Activated gamma-delta T cell treated with Interleukin-2 at 50 U/mL for 16 hours (primary cell): ENCODE measurements around the gene KRT36.

Experiments
- DNase-seq: peaks from one replicate; pipeline ENCODE4 v3.0.0-alpha.2; 2020

The KRT36 gene

GRCh38 chr17:41521574-41522261, 32.0 kb upstream of the KRT36 start:
- DNase-seq = no peak

- DNase-seq = no peak
These were observed 31.3 kb upstream of the KRT36 start for GRCh38 chr17:41520821-41521521.

GRCh38 chr17:41519501-41520224, 30.0 kb upstream of the KRT36 start:
- DNase-seq = no peak

- DNase-seq = no peak
These were observed 29.2 kb upstream of the KRT36 start, which contains the start of gene KRT15 for GRCh38 chr17:41518789-41519449. Gene KRT15, minus strand, starts transcription at chr17:41518890. Its CDS starts 63 bp downstream, at chr17:41518827.

GRCh38 chr17:41518031-41518430, 28.3 kb upstream of the KRT36 start:
- DNase-seq = no peak

- no peak for DNase-seq
These were observed 27.1 kb upstream of the KRT36 start for GRCh38 chr17:41516830-41517283.

GRCh38 chr17:41516147-41516829, 26.6 kb upstream of the KRT36 start:
- no peak for DNase-seq

GRCh38 chr17:41513168-41513547, 23.4 kb upstream of the KRT36 start:
- DNase-seq = no peak

- DNase-seq = no peak
These were observed 22.9 kb upstream of the KRT36 start for GRCh38 chr17:41512546-41513167.

- no peak for DNase-seq
These were observed 22.0 kb upstream of the KRT36 start for GRCh38 chr17:41511716-41512115.

GRCh38 chr17:41511116-41511515, 21.4 kb upstream of the KRT36 start:
- DNase-seq = no peak

- DNase-seq = no peak
These were observed 20.7 kb upstream of the KRT36 start for GRCh38 chr17:41510251-41511065.

- DNase-seq = no peak
These were observed 17.7 kb upstream of the KRT36 start for GRCh38 chr17:41507315-41507880.

- no peak for DNase-seq
These were observed 16.4 kb upstream of the KRT36 start for GRCh38 chr17:41505809-41506767.

- no peak for DNase-seq
These were observed 15.5 kb upstream of the KRT36 start, which contains the start of gene KRT13 for GRCh38 chr17:41505007-41505808. Gene KRT13, minus strand, starts transcription at chr17:41505612. Its CDS starts 62 bp downstream, at chr17:41505550.

- no peak for DNase-seq
These were observed 14.7 kb upstream of the KRT36 start for GRCh38 chr17:41504246-41504977.

GRCh38 chr17:41503202-41503601, 13.5 kb upstream of the KRT36 start:
- DNase-seq = no peak
